ENCODE results near the gene TTC7B. TPM values are rescaled to one million over a fixed set of nuclear protein-coding genes. Genes with fewer than 3 reads are reported as not detected.

The TTC7B gene
- total RNA-seq, 1 donor from 2014 or later = 46.0 TPM

DNA sequence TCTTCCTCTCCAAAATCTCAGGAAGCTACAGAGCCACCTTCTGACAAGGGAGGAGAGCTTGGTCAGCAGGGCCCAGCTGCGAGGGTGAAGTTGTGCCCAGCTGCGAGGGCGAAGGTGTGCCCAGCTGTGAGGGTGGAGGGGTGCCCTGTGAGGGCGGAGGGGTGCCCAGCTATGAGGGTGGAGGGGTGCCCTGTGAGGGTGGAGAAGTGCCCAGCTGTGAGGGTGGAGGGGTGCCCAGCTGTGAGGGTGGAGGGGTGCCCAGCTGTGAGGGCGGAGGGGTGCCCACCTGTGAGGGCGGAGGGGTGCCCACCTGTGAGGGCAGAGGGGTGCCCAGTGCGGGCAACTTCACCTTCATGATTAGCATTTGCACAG, 20.4 kb upstream of the TTC7B start:
- H3K36me3 ChIP-seq (ENCODE audit: control insufficient read depth, insufficient read depth, low read length) = no peaks in the 10 kb centered on the region
- DNase-seq (ENCODE audit: low read depth) = no peak
- TF ChIP-seq, protein P1, sequence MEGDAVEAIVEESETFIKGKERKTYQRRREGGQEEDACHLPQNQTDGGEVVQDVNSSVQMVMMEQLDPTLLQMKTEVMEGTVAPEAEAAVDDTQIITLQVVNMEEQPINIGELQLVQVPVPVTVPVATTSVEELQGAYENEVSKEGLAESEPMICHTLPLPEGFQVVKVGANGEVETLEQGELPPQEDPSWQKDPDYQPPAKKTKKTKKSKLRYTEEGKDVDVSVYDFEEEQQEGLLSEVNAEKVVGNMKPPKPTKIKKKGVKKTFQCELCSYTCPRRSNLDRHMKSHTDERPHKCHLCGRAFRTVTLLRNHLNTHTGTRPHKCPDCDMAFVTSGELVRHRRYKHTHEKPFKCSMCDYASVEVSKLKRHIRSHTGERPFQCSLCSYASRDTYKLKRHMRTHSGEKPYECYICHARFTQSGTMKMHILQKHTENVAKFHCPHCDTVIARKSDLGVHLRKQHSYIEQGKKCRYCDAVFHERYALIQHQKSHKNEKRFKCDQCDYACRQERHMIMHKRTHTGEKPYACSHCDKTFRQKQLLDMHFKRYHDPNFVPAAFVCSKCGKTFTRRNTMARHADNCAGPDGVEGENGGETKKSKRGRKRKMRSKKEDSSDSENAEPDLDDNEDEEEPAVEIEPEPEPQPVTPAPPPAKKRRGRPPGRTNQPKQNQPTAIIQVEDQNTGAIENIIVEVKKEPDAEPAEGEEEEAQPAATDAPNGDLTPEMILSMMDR (IDR thresholded peaks at IDR 0.05; ENCODE audit: insufficient read depth, low read length, poor library complexity, severe bottlenecking) = no peak
- H3K27me3 ChIP-seq (ENCODE audit: control insufficient read depth, insufficient read depth, low read length) = no peaks in the 10 kb centered on the region
- no peak overlapping the region for H3K4me3 ChIP-seq (ENCODE audit: low read depth, low read length)

GRCh38 chr14:90831821-90832220, 15.6 kb upstream of the TTC7B start:
- DNase-seq (ENCODE audit: low read depth) = no peak
- TF ChIP-seq, protein P1 (IDR thresholded peaks at IDR 0.05; ENCODE audit: insufficient read depth, low read length, poor library complexity, severe bottlenecking) = no peak
- H3K27me3 ChIP-seq (ENCODE audit: control insufficient read depth, insufficient read depth, low read length) = no peaks in the 10 kb centered on the region
- H3K36me3 ChIP-seq (ENCODE audit: control insufficient read depth, insufficient read depth, low read length) = no peaks in the 10 kb centered on the region
- H3K4me3 ChIP-seq (ENCODE audit: low read depth, low read length) = no peak overlapping the region

- no peak for DNase-seq (ENCODE audit: low read depth)
- TF ChIP-seq, protein P1 (IDR thresholded peaks at IDR 0.05; ENCODE audit: insufficient read depth, low read length, poor library complexity, severe bottlenecking) = no peak
- H3K4me3 ChIP-seq (ENCODE audit: low read depth, low read length) = no peak overlapping the region
These were observed 14.9 kb upstream of the TTC7B start for GRCh38 chr14:90830931-90831701.

DNA sequence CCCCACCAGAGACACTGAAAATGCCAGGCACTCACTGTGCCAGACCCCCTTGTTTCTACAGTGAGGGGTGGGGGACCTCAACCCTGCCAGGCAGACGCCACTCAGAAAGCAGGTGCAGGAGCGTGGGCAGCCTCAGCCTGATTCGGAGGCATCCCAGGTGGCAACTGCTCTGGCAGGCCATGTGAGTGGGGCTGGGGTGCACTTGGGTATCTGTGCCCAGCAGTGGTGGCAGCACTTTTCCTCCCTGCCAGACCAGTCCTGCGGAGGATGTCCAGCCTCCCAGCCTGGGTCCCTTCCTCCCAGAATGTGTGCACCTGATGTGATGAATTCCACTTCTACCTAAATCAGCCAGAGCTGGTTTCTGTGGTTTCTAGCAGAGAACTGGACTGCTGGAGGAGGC, 13.4 kb upstream of the TTC7B start:
- no peaks in the 10 kb centered on the region for H3K27me3 ChIP-seq (ENCODE audit: control insufficient read depth, insufficient read depth, low read length)
- TF ChIP-seq, protein P1 (IDR thresholded peaks at IDR 0.05; ENCODE audit: insufficient read depth, low read length, poor library complexity, severe bottlenecking) = no peak
- no peaks in the 10 kb centered on the region for H3K36me3 ChIP-seq (ENCODE audit: control insufficient read depth, insufficient read depth, low read length)

More at GRCh38 chr14:90830931-90831701, 14.9 kb upstream of the TTC7B start:
- no peaks in the 10 kb centered on the region for H3K36me3 ChIP-seq (ENCODE audit: control insufficient read depth, insufficient read depth, low read length)
- H3K27me3 ChIP-seq (ENCODE audit: control insufficient read depth, insufficient read depth, low read length) = no peaks in the 10 kb centered on the region

DNA sequence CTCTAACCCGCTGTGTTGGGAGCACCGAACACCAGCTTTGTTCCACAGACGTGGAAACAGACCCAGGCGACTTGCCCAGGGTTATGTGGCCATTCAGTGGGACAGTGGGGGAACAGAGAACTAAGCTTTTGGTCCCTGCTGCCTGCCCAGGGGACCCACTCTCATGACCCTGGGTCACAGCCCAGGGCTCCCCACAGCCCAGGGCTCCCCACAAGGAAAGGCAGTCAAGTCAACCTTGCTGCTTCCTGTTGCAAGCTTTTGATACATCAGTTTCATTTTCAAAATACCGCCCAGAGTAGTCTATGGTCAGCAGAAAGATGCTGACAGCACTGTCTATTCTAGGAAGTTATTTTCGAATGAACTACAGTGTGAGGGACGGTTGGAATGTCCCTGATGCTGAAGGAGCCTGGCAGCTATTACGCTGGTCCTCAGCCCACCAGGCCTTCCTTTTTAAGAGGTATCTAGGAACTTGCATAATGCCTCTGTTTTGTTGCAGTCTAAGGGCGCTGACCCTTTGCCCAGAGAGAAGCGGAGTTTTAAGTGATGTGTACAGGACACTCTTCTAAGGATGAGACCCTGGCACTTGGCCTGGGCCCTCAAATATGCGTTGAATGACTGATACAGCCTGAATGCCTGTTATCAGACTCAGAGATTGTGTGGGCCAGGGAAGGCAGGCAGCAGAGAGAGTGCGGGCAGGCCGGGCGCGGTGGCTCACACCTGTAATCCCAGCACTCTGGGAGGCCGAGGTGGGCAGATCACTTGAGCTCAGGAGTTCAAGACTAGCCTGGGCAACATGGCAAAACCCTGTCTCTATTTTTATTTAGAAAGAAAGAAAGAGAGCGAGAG, 12.6 kb upstream of the TTC7B start:
- TF ChIP-seq, protein P1 (IDR thresholded peaks at IDR 0.05; ENCODE audit: insufficient read depth, low read length, poor library complexity, severe bottlenecking) = no peak
- no peak overlapping the region for H3K4me3 ChIP-seq (ENCODE audit: low read depth, low read length)

More for the DNA sequence above, 13.4 kb upstream of the TTC7B start:
- no peak overlapping the region for H3K4me3 ChIP-seq (ENCODE audit: low read depth, low read length)
- no peak for DNase-seq (ENCODE audit: low read depth)

More for the DNA sequence above, 12.6 kb upstream of the TTC7B start:
- DNase-seq (ENCODE audit: low read depth) = no peak
- Histone ChIP-seq H3K36me3 (ENCODE audit: control insufficient read depth, insufficient read depth, low read length) (no peaks in the 10 kb centered on the region), H3K27me3 (ENCODE audit: control insufficient read depth, insufficient read depth, low read length) (no peaks in the 10 kb centered on the region)
